Calu3 (cell line): ENCODE results near the gene ANKS1A. TPM values are rescaled to one million over a fixed set of nuclear protein-coding genes. Genes with fewer than 3 reads are reported as not detected.

ENCODE experiments used
- BruUV-seq: library from RNA; stranded (reverse); fragments of 400-500 nt; replicated peaks from 2 replicates; lab custom pipeline; 2021; lab: Mats Ljungman, UMichigan
- CTCF ChIA-PET: fragments of 300-600 bp; sonication (Branson Sonifier 250); formaldehyde crosslinking; loops from one replicate; lab custom pipeline; 2022; ENCODE audit warnings: antibody characterized with exemption; lab: Charles Lee
- DNase-seq: peaks from one replicate; pipeline ENCODE4 v3.0.0; 2022
- H3K27ac Mint-ChIP-seq: one replicate; pipeline ENCODE4 v1.8.0; 2022; ENCODE audit warnings: mixed read lengths; ENCODE audit not compliant: unreplicated experiment
- H3K27me3 Mint-ChIP-seq: one replicate; pipeline ENCODE4 v1.8.0; 2022; ENCODE audit warnings: mixed read lengths; ENCODE audit not compliant: unreplicated experiment
- H3K36me3 Mint-ChIP-seq: one replicate; pipeline ENCODE4 v1.8.0; 2022; ENCODE audit warnings: mild to moderate bottlenecking, moderate library complexity, mixed read lengths; ENCODE audit not compliant: insufficient read depth, unreplicated experiment
- H3K4me1 Mint-ChIP-seq: one replicate; pipeline ENCODE4 v1.8.0; 2022; ENCODE audit warnings: mild to moderate bottlenecking, low read depth, mixed read lengths; ENCODE audit not compliant: unreplicated experiment
- H3K4me3 Mint-ChIP-seq: one replicate; pipeline ENCODE4 v1.8.0; 2022; ENCODE audit warnings: mild to moderate bottlenecking, low read depth, moderate library complexity, mixed read lengths; ENCODE audit not compliant: unreplicated experiment
- H3K9me3 Mint-ChIP-seq: one replicate; pipeline ENCODE4 v1.8.0; 2022; ENCODE audit warnings: low read depth, mixed read lengths; ENCODE audit not compliant: unreplicated experiment
- intact Hi-C: fragments of 100-400 bp; cut with micrococcal nuclease; formaldehyde crosslinking; loops from one replicate; pipeline ENCODE4 v1.10.0; 2022; ENCODE audit not compliant: unreplicated experiment
- total RNA-seq: library from RNA; stranded (reverse); gene quantifications from 2 replicates; pipeline ENCODE4 v1.2.3, GENCODE V29; 2022
- TF ChIP-seq, protein P1 (sequence below): fragments of 200-600 bp; IDR thresholded peaks from one replicate; pipeline ENCODE4 v1.8.0; 2022; ENCODE audit warnings: antibody characterized with exemption; ENCODE audit not compliant: unreplicated experiment

ANKS1A gene
- total RNA-seq, 1 experiment from 2014 or later = 60.3 TPM

DNA sequence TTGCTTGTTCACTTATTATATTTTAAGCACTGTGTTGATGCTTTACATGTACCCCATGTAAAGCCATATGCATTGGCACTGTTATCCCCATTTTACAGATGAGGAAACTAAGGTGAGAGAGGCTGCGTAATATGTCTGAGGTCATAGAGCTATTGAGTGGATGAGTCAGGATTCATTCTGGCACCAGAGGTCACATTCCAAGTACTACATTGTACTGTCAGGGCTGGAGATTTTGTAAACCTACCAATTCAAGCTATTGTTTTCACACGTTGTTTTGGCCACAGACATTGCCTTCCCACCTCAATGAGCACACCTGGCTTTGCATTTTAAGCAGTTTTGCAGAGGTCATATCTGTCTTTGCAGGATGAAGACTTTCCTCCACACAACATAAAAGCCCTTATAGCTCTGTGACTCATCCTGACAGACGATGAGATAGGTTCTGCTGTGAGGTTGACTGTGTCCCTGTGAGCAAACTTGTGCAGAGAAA lies 33.2 kb downstream of the ANKS1A start:
- Mint-ChIP-seq H3K36me3 (no peaks in the 10 kb centered on the region), H3K27me3 (no peaks in the 10 kb centered on the region), H3K4me3 (no peak overlapping the region), H3K27ac (no peak overlapping the region), H3K4me1 (peaks cover 27% of the 10 kb centered on the region), H3K9me3 (no peaks in the 10 kb centered on the region)
- CTCF ChIA-PET = interaction anchor here (0.7 to 1.0 kb wide), 4 partner anchors 11 to 1246 kb away, joined by 3 to 5 read pairs (median 4); no protein-coding TSS in a partner anchor
- no TSS peak for BruUV-seq
- TF ChIP-seq, protein P1, sequence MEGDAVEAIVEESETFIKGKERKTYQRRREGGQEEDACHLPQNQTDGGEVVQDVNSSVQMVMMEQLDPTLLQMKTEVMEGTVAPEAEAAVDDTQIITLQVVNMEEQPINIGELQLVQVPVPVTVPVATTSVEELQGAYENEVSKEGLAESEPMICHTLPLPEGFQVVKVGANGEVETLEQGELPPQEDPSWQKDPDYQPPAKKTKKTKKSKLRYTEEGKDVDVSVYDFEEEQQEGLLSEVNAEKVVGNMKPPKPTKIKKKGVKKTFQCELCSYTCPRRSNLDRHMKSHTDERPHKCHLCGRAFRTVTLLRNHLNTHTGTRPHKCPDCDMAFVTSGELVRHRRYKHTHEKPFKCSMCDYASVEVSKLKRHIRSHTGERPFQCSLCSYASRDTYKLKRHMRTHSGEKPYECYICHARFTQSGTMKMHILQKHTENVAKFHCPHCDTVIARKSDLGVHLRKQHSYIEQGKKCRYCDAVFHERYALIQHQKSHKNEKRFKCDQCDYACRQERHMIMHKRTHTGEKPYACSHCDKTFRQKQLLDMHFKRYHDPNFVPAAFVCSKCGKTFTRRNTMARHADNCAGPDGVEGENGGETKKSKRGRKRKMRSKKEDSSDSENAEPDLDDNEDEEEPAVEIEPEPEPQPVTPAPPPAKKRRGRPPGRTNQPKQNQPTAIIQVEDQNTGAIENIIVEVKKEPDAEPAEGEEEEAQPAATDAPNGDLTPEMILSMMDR = no peak
- intact Hi-C loops = no loop called here
- no peak for DNase-seq

DNA sequence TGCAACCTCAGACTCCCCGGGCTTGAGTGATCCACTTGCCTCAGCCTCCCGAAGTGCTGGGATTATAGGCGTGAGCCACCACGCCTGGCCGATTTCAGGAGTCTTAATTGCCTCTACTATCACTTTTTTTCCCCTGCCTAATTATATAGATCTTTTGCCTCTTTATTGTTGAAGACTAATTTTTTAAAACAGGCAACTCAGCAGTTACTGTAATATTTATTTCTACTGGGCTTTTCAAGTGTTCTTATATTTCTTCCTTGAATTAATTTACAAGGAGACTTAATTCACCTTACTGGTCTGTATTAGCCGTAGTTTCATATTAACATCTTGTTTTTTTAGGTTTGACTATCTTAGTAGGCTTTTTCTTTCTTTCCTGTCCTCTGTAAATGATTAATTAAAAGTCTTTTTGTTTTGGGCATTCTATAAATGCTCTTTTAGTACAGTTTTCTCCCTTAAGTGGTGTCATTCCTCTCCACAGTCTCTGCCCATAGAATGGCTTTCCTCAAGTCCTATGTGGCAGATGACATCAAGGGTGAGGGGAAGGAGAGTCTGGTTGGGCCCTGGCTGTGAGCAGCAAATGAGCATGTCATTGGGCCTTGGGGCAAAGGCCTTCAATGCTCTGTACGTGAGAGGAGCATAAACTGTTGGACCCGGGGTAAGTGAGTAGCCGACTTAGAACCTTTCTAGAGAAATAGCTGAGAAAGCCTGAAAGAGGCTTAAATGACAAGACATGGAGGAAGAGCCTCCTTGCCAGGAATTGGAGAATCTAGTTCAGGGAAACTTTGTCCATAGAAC lies 36.0 kb downstream of the ANKS1A start:
- H3K27me3 Mint-ChIP-seq = no peaks in the 10 kb centered on the region
- H3K9me3 Mint-ChIP-seq = no peaks in the 10 kb centered on the region
- peaks cover 37% of the 10 kb centered on the region for H3K4me1 Mint-ChIP-seq
- intact Hi-C loops = no loop called here
- no peaks in the 10 kb centered on the region for H3K36me3 Mint-ChIP-seq
- BruUV-seq = no TSS peak
- DNase-seq = no peak
- TF ChIP-seq, protein P1 = no peak
- CTCF ChIA-PET = no interaction called here
- H3K27ac Mint-ChIP-seq = no peak overlapping the region
- H3K4me3 Mint-ChIP-seq = no peak overlapping the region

DNA sequence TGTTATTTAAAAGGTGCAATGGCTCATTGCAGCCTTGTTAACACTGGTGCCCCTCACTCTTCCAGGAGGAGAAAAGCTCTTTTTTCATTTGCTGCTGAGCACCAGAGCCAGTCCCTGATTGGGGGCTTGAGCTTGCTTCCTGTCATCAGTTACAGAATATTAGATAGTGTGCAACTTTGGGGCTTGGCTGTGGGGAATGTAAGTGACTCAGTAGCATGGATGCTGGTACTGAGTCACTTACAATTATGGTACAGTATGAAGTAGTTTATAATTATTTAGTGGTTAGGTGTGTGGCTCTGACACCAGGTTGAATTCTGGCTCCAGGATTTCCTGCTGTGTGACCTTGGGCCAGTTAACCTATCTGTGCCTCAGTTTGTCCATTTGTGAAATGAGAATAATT lies 37.6 kb downstream of the ANKS1A start:
- TF ChIP-seq, protein P1 = no peak
- DNase-seq = peak; percentile 15
- no peaks in the 10 kb centered on the region for H3K9me3 Mint-ChIP-seq

DNA sequence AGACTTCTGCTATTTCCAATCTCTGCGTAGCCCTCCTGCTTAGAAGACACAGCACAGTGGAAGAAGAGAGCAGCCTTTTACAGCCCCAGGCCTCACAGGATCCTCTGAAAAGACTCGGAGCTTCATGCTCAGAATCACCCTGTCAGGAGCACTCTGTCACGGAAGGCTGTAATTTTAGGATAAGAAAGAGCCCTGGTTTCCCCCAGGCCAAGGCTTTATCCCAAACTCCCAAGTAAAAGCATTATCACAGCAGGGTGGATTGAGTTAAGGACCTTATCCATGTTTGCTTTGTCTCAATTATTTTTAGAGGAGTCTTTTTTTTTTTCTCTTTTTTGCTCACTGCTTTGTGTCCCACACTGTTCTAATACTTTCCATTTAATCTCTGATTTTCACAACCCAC lies 39.2 kb downstream of the ANKS1A start:
- H3K4me1 Mint-ChIP-seq = peaks cover 38% of the 10 kb centered on the region
- H3K27ac Mint-ChIP-seq = no peak overlapping the region
- no peaks in the 10 kb centered on the region for H3K9me3 Mint-ChIP-seq
- CTCF ChIA-PET = interaction anchor here (0.5 to 0.7 kb wide), 2 partner anchors 134 to 1147 kb away, joined by 3 read pairs; no protein-coding TSS in a partner anchor
- TF ChIP-seq, protein P1 = no peak
- no peak for DNase-seq
- H3K27me3 Mint-ChIP-seq = no peaks in the 10 kb centered on the region
- intact Hi-C loops = no loop called here
- no TSS peak for BruUV-seq
- H3K4me3 Mint-ChIP-seq = no peak overlapping the region
- no peaks in the 10 kb centered on the region for H3K36me3 Mint-ChIP-seq

More for the DNA sequence above, 37.6 kb downstream of the ANKS1A start:
- H3K4me1 Mint-ChIP-seq = peaks cover 38% of the 10 kb centered on the region
- H3K27me3 Mint-ChIP-seq = no peaks in the 10 kb centered on the region
- no peak overlapping the region for H3K4me3 Mint-ChIP-seq
- no peaks in the 10 kb centered on the region for H3K36me3 Mint-ChIP-seq
- CTCF ChIA-PET = interaction anchor here (1.8 kb wide), 1 partner anchor 38 kb away, joined by 6 read pairs; the partner anchor contains the start of genes ANKS1A and TAF11
- H3K27ac Mint-ChIP-seq = no peak overlapping the region
- BruUV-seq = no TSS peak
- intact Hi-C loops = no loop called here
